Mesendoderm (in vitro differentiated cells): ENCODE results near the gene NCAPG2.

Source experiments
- DNase-seq: peaks from one replicate; pipeline ENCODE4 v3.0.0; 2013
- H2AK5ac ChIP-seq: 2 replicates; pipeline ENCODE4 v1.6.1; 2013; ENCODE audit warnings: low read length, inconsistent platforms
- H2BK120ac ChIP-seq: 2 replicates; pipeline ENCODE4 v1.6.1; 2013; ENCODE audit warnings: low read depth, mild to moderate bottlenecking, low read length, moderate library complexity, mixed read lengths
- H2BK15ac ChIP-seq: replicated peaks from 2 replicates; pipeline ENCODE4 v1.6.1; 2013; ENCODE audit warnings: low read depth, mild to moderate bottlenecking, moderate library complexity
- H2BK5ac ChIP-seq: 2 replicates; pipeline ENCODE4 v1.6.1; 2013; ENCODE audit warnings: low read length, inconsistent platforms
- H3K18ac ChIP-seq: 2 replicates; pipeline ENCODE4 v1.6.1; 2013; ENCODE audit warnings: mild to moderate bottlenecking, low read length, mixed read lengths
- H3K23ac ChIP-seq: one replicate; pipeline ENCODE4 v1.6.1; 2013; ENCODE audit warnings: low read length
- H3K27ac ChIP-seq: 2 replicates; pipeline ENCODE4 v1.5.1; 2013; ENCODE audit warnings: low read depth, mild to moderate bottlenecking, inconsistent platforms, low read length, moderate library complexity
- H3K27me3 ChIP-seq: 2 replicates; pipeline ENCODE4 v1.6.1; 2013; ENCODE audit warnings: low read length, control low read depth, mild to moderate bottlenecking, inconsistent platforms; ENCODE audit not compliant: insufficient read depth, poor library complexity
- H3K36me3 ChIP-seq: 2 replicates; pipeline ENCODE4 v1.6.1; 2013; ENCODE audit warnings: low read length, inconsistent platforms; ENCODE audit not compliant: control insufficient read depth, insufficient read depth
- H3K4ac ChIP-seq: one replicate; pipeline ENCODE4 v1.6.1; 2013; ENCODE audit warnings: low read depth, mild to moderate bottlenecking, low read length, moderate library complexity
- H3K4me1 ChIP-seq: 2 replicates; pipeline ENCODE4 v1.6.1; 2013; ENCODE audit warnings: low read depth, low read length, inconsistent platforms; ENCODE audit not compliant: control insufficient read depth
- H3K4me2 ChIP-seq: 2 replicates; pipeline ENCODE4 v1.6.1; 2013; ENCODE audit warnings: low read length
- H3K4me3 ChIP-seq: 2 replicates; pipeline ENCODE4 v1.5.1; 2013; ENCODE audit warnings: mild to moderate bottlenecking, low read length
- H3K56ac ChIP-seq: one replicate; pipeline ENCODE4 v1.6.1; 2013; ENCODE audit warnings: low read length
- H3K79me1 ChIP-seq: 2 replicates; pipeline ENCODE4 v1.6.1; 2013; ENCODE audit warnings: low read length, inconsistent platforms
- H3K79me2 ChIP-seq: 2 replicates; pipeline ENCODE4 v1.6.1; 2013; ENCODE audit warnings: mild to moderate bottlenecking, low read length; ENCODE audit not compliant: control insufficient read depth, insufficient read depth
- H3K9ac ChIP-seq: 2 replicates; pipeline ENCODE4 v1.6.1; 2013; ENCODE audit warnings: low read length, inconsistent platforms
- H4K5ac ChIP-seq: one replicate; pipeline ENCODE4 v1.6.1; 2013; ENCODE audit warnings: low read length
- H4K8ac ChIP-seq: one replicate; pipeline ENCODE4 v1.6.1; 2013; ENCODE audit warnings: low read depth, mild to moderate bottlenecking, control low read depth, low read length, moderate library complexity
- WGBS: extraction: QIAGEN DNeasy Blood & Tissue Kit; methylation state at CpG from one replicate; pipeline ENCODE4 v1.1.7; 2013; ENCODE audit warnings: low lambda C conversion rate, missing lambda C conversion rate; ENCODE audit not compliant: insufficient coverage; ENCODE audit errors: extremely low coverage; 5-methylcytosine and 5-hydroxymethylcytosine counted together

The NCAPG2 gene

GRCh38 chr7:158587162-158588084 is 117.2 kb downstream of the NCAPG2 start, which contains the start of gene PTPRN2:
PTPRN2 (minus strand) TSS chr7:158587823.
- Histone ChIP-seq H3K9ac (no peak within 1 kb of the TSS), H3K4ac (no peak within 1 kb of the TSS), H2BK120ac (no peak within 1 kb of the TSS), H3K56ac (no peak within 1 kb of the TSS), H4K5ac (no peak within 1 kb of the TSS), H3K27me3 (peaks cover 30% of the 10 kb centered on the region), H2AK5ac (no peak within 1 kb of the TSS), H2BK5ac (no peak within 1 kb of the TSS), H3K79me2 (no peaks in the 10 kb centered on the region), H3K4me2 (no peak within 1 kb of the TSS), H3K4me1 (no peaks in the 10 kb centered on the region), H3K27ac (no peak within 1 kb of the TSS), H3K79me1 (no peaks in the 10 kb centered on the region), H4K8ac (no peak within 1 kb of the TSS), H3K18ac (no peak within 1 kb of the TSS), H2BK15ac (no peak within 1 kb of the TSS), H3K4me3 (no peak within 1 kb of the TSS), H3K23ac (no peak within 1 kb of the TSS), H3K36me3 (no peaks in the 10 kb centered on the region)
- DNase-seq, result peak; percentile 68
- no CpG with 5 or more reads among the region's 110 CpGs for WGBS

GRCh38 chr7:158586499-158587161 is 118.0 kb downstream of the NCAPG2 start:
- Histone ChIP-seq H3K56ac (no peak overlapping the region), H2BK15ac (no peak overlapping the region), H3K79me1 (no peaks in the 10 kb centered on the region), H3K4me2 (no peak overlapping the region), H3K4me3 (no peak overlapping the region), H3K9ac (no peak overlapping the region), H3K4ac (no peak overlapping the region), H3K4me1 (no peaks in the 10 kb centered on the region), H2BK120ac (no peak overlapping the region), H3K23ac (no peak overlapping the region), H3K27me3 (peaks cover 30% of the 10 kb centered on the region), H4K8ac (no peak overlapping the region), H2BK5ac (no peak overlapping the region), H3K79me2 (no peaks in the 10 kb centered on the region), H3K18ac (no peak overlapping the region), H3K27ac (no peak overlapping the region), H3K36me3 (no peaks in the 10 kb centered on the region), H4K5ac (no peak overlapping the region), H2AK5ac (no peak overlapping the region)
- WGBS, result no CpG with 5 or more reads among the region's 63 CpGs
- no peak for DNase-seq

GRCh38 chr7:158585721-158586498 is 118.7 kb downstream of the NCAPG2 start:
- H2AK5ac ChIP-seq, result no peak overlapping the region
- no peak overlapping the region for H2BK15ac ChIP-seq
- no peak overlapping the region for H3K27ac ChIP-seq
- H3K27me3 ChIP-seq, result peaks cover 30% of the 10 kb centered on the region
- no peak overlapping the region for H4K5ac ChIP-seq
- H2BK120ac ChIP-seq, result no peak overlapping the region
- H3K79me1 ChIP-seq, result no peaks in the 10 kb centered on the region
- no peaks in the 10 kb centered on the region for H3K79me2 ChIP-seq
- no peak overlapping the region for H3K56ac ChIP-seq
- H3K4me1 ChIP-seq, result no peaks in the 10 kb centered on the region
- H3K4me2 ChIP-seq, result no peak overlapping the region
- WGBS, result no CpG with 5 or more reads among the region's 17 CpGs
- H3K9ac ChIP-seq, result no peak overlapping the region
- H3K4me3 ChIP-seq, result no peak overlapping the region
- H2BK5ac ChIP-seq, result no peak overlapping the region
- no peak overlapping the region for H4K8ac ChIP-seq
- no peak overlapping the region for H3K18ac ChIP-seq
- H3K23ac ChIP-seq, result no peak overlapping the region
- H3K4ac ChIP-seq, result no peak overlapping the region
- DNase-seq, result no peak
- H3K36me3 ChIP-seq, result no peaks in the 10 kb centered on the region

GRCh38 chr7:158584407-158584806 is 120.2 kb downstream of the NCAPG2 start:
- Histone ChIP-seq H4K8ac (no peak overlapping the region), H3K56ac (no peak overlapping the region), H3K23ac (no peak overlapping the region), H3K4ac (no peak overlapping the region), H3K27me3 (peaks cover 24% of the 10 kb centered on the region), H3K4me1 (no peaks in the 10 kb centered on the region), H2BK5ac (no peak overlapping the region), H3K4me3 (no peak overlapping the region), H3K36me3 (no peaks in the 10 kb centered on the region), H2AK5ac (no peak overlapping the region), H2BK15ac (no peak overlapping the region), H3K79me1 (no peaks in the 10 kb centered on the region), H3K4me2 (no peak overlapping the region), H3K27ac (no peak overlapping the region), H2BK120ac (no peak overlapping the region), H3K79me2 (no peaks in the 10 kb centered on the region), H3K18ac (no peak overlapping the region), H4K5ac (no peak overlapping the region), H3K9ac (no peak overlapping the region)
- no peak for DNase-seq
- no CpG with 5 or more reads among the region's 8 CpGs for WGBS

- no peak overlapping the region for H4K5ac ChIP-seq
- no peak overlapping the region for H2BK5ac ChIP-seq
- H3K4me3 ChIP-seq, result no peak overlapping the region
Measured at GRCh38 chr7:158583810-158584209, 120.8 kb downstream of the NCAPG2 start.

More at GRCh38 chr7:158583810-158584209, 120.8 kb downstream of the NCAPG2 start:
- H3K4me2 ChIP-seq, result no peak overlapping the region
- H4K8ac ChIP-seq, result no peak overlapping the region
- no peak for DNase-seq
- no peak overlapping the region for H3K18ac ChIP-seq
- no CpG with 5 or more reads among the region's 6 CpGs for WGBS
- H3K27ac ChIP-seq, result no peak overlapping the region
- no peak overlapping the region for H2BK120ac ChIP-seq
- no peaks in the 10 kb centered on the region for H3K36me3 ChIP-seq
- no peaks in the 10 kb centered on the region for H3K79me2 ChIP-seq
- no peak overlapping the region for H2AK5ac ChIP-seq
- H2BK15ac ChIP-seq, result no peak overlapping the region
- no peak overlapping the region for H3K4ac ChIP-seq
- H3K56ac ChIP-seq, result no peak overlapping the region
- H3K4me1 ChIP-seq, result no peaks in the 10 kb centered on the region
- no peak overlapping the region for H3K23ac ChIP-seq
- no peak overlapping the region for H3K9ac ChIP-seq
- H3K79me1 ChIP-seq, result no peaks in the 10 kb centered on the region
- peaks cover 20% of the 10 kb centered on the region for H3K27me3 ChIP-seq
